ENCODE results near the gene LUC7L.
"Not testable (repeated sequence)": the region's sequence is repeated elsewhere in the genome, so short reads cannot be mapped to it uniquely, and the experiment has no call there.

Gene LUC7L

GRCh38 chr16:268141-269053, 39.1 kb upstream of the LUC7L start:
- Mint-ChIP-seq H3K36me3 (ENCODE audit: insufficient read depth) (peaks cover 8% of the 10 kb centered on the region), H3K4me1 (ENCODE audit: low read depth in 2 of 2) (peaks cover 0 to 4% of the 10 kb centered on the region in 2 donors), H3K9me3 (no peaks in the 10 kb centered on the region), H3K4me3 (no peak overlapping the region), H3K27ac (no peak overlapping the region), H3K27me3 (no peaks in the 10 kb centered on the region)
- no peak for ATAC-seq (replicated peaks)
- no peak for DNase-seq

- not testable (repeated sequence) for H3K4me3 Mint-ChIP-seq; H3K27ac Mint-ChIP-seq; H3K27me3 Mint-ChIP-seq; DNase-seq; H3K9me3 Mint-ChIP-seq; H3K4me1 Mint-ChIP-seq (ENCODE audit: low read depth in 2 of 2); ATAC-seq (replicated peaks)
- H3K36me3 Mint-ChIP-seq (ENCODE audit: insufficient read depth): peaks cover 12% of the 10 kb centered on the region
Observed at GRCh38 chr16:267562-267961, 38.3 kb upstream of the LUC7L start.

- no peaks in the 10 kb centered on the region for H3K27me3 Mint-ChIP-seq
- peaks cover 0 to 4% of the 10 kb centered on the region in 2 donors for H3K4me1 Mint-ChIP-seq (ENCODE audit: low read depth in 2 of 2)
- H3K9me3 Mint-ChIP-seq: no peaks in the 10 kb centered on the region
- H3K36me3 Mint-ChIP-seq (ENCODE audit: insufficient read depth): peaks cover 18% of the 10 kb centered on the region
- ATAC-seq (replicated peaks): no peak
- no peak for DNase-seq
- no peak overlapping the region for H3K4me3 Mint-ChIP-seq
- no peak overlapping the region for H3K27ac Mint-ChIP-seq
Observed at GRCh38 chr16:266258-267164, 37.3 kb upstream of the LUC7L start.

- ATAC-seq (replicated peaks): no peak
- DNase-seq: no peak
- peaks cover 0 to 4% of the 10 kb centered on the region in 2 donors for H3K4me1 Mint-ChIP-seq (ENCODE audit: low read depth in 2 of 2)
Observed at GRCh38 chr16:265711-266110, 36.5 kb upstream of the LUC7L start.

GRCh38 chr16:265002-265529, 35.8 kb upstream of the LUC7L start:
- Mint-ChIP-seq H3K9me3 (no peaks in the 10 kb centered on the region), H3K4me3 (no peak overlapping the region), H3K27ac (no peak overlapping the region), H3K27me3 (no peaks in the 10 kb centered on the region), H3K4me1 (ENCODE audit: low read depth in 2 of 2) (peaks cover 0 to 4% of the 10 kb centered on the region in 2 donors), H3K36me3 (ENCODE audit: insufficient read depth) (peaks cover 25% of the 10 kb centered on the region)
- DNase-seq (no peak), ATAC-seq (replicated peaks) (no peak)

More at GRCh38 chr16:265711-266110, 36.5 kb upstream of the LUC7L start:
- H3K36me3 Mint-ChIP-seq (ENCODE audit: insufficient read depth): peaks cover 20% of the 10 kb centered on the region
- H3K4me3 Mint-ChIP-seq: no peak overlapping the region
- H3K27ac Mint-ChIP-seq: no peak overlapping the region
- H3K27me3 Mint-ChIP-seq: no peaks in the 10 kb centered on the region
- no peaks in the 10 kb centered on the region for H3K9me3 Mint-ChIP-seq

- Mint-ChIP-seq H3K36me3 (ENCODE audit: insufficient read depth) (peaks cover 25% of the 10 kb centered on the region), H3K27me3 (no peaks in the 10 kb centered on the region), H3K4me3 (no peak overlapping the region), H3K4me1 (ENCODE audit: low read depth in 2 of 2) (peaks cover 0 to 4% of the 10 kb centered on the region in 2 donors), H3K27ac (no peak overlapping the region), H3K9me3 (no peaks in the 10 kb centered on the region)
- DNase-seq (no peak), ATAC-seq (replicated peaks) (no peak)
Observed at GRCh38 chr16:264440-264951, 35.2 kb upstream of the LUC7L start.

GRCh38 chr16:263944-264343, 34.7 kb upstream of the LUC7L start:
- Mint-ChIP-seq H3K4me3 (no peak overlapping the region), H3K27me3 (no peaks in the 10 kb centered on the region), H3K36me3 (ENCODE audit: insufficient read depth) (peaks cover 27% of the 10 kb centered on the region), H3K4me1 (ENCODE audit: low read depth in 2 of 2) (peaks cover 0 to 7% of the 10 kb centered on the region in 2 donors), H3K9me3 (no peaks in the 10 kb centered on the region), H3K27ac (no peak overlapping the region)
- DNase-seq (no peak), ATAC-seq (replicated peaks) (no peak)

- no peaks in the 10 kb centered on the region for H3K27me3 Mint-ChIP-seq
- ATAC-seq (replicated peaks) (no peak), DNase-seq (no peak)
- H3K4me3 Mint-ChIP-seq: no peak overlapping the region
- H3K27ac Mint-ChIP-seq: no peak overlapping the region
- no peaks in the 10 kb centered on the region for H3K9me3 Mint-ChIP-seq
- peaks cover 27% of the 10 kb centered on the region for H3K36me3 Mint-ChIP-seq (ENCODE audit: insufficient read depth)
- H3K4me1 Mint-ChIP-seq (ENCODE audit: low read depth in 2 of 2): peaks cover 0 to 7% of the 10 kb centered on the region in 2 donors
Observed at GRCh38 chr16:263182-263774, 34.0 kb upstream of the LUC7L start.

- DNase-seq: no peak
- peaks cover 0 to 6% of the 10 kb centered on the region in 2 donors for H3K4me1 Mint-ChIP-seq (ENCODE audit: low read depth in 2 of 2)
- H3K27ac Mint-ChIP-seq: no peak overlapping the region
- H3K27me3 Mint-ChIP-seq: no peaks in the 10 kb centered on the region
- H3K36me3 Mint-ChIP-seq (ENCODE audit: insufficient read depth): peaks cover 28% of the 10 kb centered on the region
- no peak overlapping the region for H3K4me3 Mint-ChIP-seq
- ATAC-seq (replicated peaks): no peak
- H3K9me3 Mint-ChIP-seq: no peaks in the 10 kb centered on the region
Observed at GRCh38 chr16:262121-262745, 33.0 kb upstream of the LUC7L start.

- no peak overlapping the region for H3K4me3 Mint-ChIP-seq
- ATAC-seq (replicated peaks) (no peak), DNase-seq (no peak)
- H3K27ac Mint-ChIP-seq: no peak overlapping the region
- no peaks in the 10 kb centered on the region for H3K9me3 Mint-ChIP-seq
- H3K27me3 Mint-ChIP-seq: no peaks in the 10 kb centered on the region
- peaks cover 31% of the 10 kb centered on the region for H3K36me3 Mint-ChIP-seq (ENCODE audit: insufficient read depth)
- peaks cover 0 to 6% of the 10 kb centered on the region in 2 donors for H3K4me1 Mint-ChIP-seq (ENCODE audit: low read depth in 2 of 2)
Observed at GRCh38 chr16:261031-261691, 31.9 kb upstream of the LUC7L start.

- Mint-ChIP-seq H3K27ac (no peak overlapping the region), H3K36me3 (ENCODE audit: insufficient read depth) (peaks cover 31% of the 10 kb centered on the region), H3K4me1 (ENCODE audit: low read depth in 2 of 2) (peaks cover 0 to 3% of the 10 kb centered on the region in 2 donors), H3K27me3 (no peaks in the 10 kb centered on the region), H3K4me3 (no peak overlapping the region), H3K9me3 (no peaks in the 10 kb centered on the region)
- ATAC-seq (replicated peaks) (no peak), DNase-seq (no peak)
Observed at GRCh38 chr16:260326-260725, 31.1 kb upstream of the LUC7L start.

GRCh38 chr16:259814-260253, 30.6 kb upstream of the LUC7L start:
- DNase-seq (no peak), ATAC-seq (replicated peaks) (no peak)
- Mint-ChIP-seq H3K27ac (no peak overlapping the region), H3K4me3 (no peak overlapping the region), H3K4me1 (ENCODE audit: low read depth in 2 of 2) (peaks cover 0 to 3% of the 10 kb centered on the region in 2 donors), H3K9me3 (no peaks in the 10 kb centered on the region), H3K27me3 (no peaks in the 10 kb centered on the region), H3K36me3 (ENCODE audit: insufficient read depth) (peaks cover 29% of the 10 kb centered on the region)

Data from effector memory CD8-positive, alpha-beta T cell (primary cell).